Subcutaneous adipose tissue (tissue), 4 donors: ENCODE measurements around the gene CCDC150. TPM values are rescaled to one million over a fixed set of nuclear protein-coding genes. Genes with fewer than 3 reads are reported as not detected.

Experiments used
- total RNA-seq, 4 donors: library from RNA; depleted of rRNA; stranded (reverse); fragments of >200 nt; gene quantifications; one replicate each; pipeline ENCODE4 v1.1.0, GENCODE V29; 2016
- TF ChIP-seq, protein P1 (sequence below): fragments of 450-650 bp; IDR thresholded peaks from one replicate; pipeline ENCODE4 v1.5.1; 2016; ENCODE audit warnings: low read depth, mild to moderate bottlenecking, control low read depth, antibody characterized with exemption, moderate library complexity

CCDC150 gene
- total RNA-seq, 4 donors from 2014 or later, result 1.3 to 2.7 (median 2.5) TPM

DNA sequence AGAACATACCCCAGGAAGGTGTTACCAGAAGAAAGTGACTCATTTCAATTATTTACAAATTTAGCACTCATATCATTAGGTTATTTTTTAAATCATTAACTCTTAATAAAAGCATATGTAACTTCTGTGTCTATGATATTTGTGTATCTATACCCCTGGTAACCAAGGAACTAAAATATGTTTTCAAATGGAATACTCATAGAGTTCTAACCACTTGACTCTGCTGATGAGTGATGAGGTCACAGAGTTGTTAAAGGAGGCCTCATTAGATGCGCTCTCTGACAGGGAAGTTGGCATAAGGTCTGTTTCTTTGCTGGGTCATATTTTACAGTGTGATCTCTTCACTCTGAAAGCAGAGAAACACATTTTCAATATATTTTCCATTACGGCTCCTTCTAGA lies 73.4 kb downstream of the CCDC150 start:
- TF ChIP-seq, protein P1, sequence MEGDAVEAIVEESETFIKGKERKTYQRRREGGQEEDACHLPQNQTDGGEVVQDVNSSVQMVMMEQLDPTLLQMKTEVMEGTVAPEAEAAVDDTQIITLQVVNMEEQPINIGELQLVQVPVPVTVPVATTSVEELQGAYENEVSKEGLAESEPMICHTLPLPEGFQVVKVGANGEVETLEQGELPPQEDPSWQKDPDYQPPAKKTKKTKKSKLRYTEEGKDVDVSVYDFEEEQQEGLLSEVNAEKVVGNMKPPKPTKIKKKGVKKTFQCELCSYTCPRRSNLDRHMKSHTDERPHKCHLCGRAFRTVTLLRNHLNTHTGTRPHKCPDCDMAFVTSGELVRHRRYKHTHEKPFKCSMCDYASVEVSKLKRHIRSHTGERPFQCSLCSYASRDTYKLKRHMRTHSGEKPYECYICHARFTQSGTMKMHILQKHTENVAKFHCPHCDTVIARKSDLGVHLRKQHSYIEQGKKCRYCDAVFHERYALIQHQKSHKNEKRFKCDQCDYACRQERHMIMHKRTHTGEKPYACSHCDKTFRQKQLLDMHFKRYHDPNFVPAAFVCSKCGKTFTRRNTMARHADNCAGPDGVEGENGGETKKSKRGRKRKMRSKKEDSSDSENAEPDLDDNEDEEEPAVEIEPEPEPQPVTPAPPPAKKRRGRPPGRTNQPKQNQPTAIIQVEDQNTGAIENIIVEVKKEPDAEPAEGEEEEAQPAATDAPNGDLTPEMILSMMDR, result no peak

- TF ChIP-seq, protein P1, result no peak
Measured at GRCh38 chr2:196718419-196719109, 79.0 kb downstream of the CCDC150 start.

DNA sequence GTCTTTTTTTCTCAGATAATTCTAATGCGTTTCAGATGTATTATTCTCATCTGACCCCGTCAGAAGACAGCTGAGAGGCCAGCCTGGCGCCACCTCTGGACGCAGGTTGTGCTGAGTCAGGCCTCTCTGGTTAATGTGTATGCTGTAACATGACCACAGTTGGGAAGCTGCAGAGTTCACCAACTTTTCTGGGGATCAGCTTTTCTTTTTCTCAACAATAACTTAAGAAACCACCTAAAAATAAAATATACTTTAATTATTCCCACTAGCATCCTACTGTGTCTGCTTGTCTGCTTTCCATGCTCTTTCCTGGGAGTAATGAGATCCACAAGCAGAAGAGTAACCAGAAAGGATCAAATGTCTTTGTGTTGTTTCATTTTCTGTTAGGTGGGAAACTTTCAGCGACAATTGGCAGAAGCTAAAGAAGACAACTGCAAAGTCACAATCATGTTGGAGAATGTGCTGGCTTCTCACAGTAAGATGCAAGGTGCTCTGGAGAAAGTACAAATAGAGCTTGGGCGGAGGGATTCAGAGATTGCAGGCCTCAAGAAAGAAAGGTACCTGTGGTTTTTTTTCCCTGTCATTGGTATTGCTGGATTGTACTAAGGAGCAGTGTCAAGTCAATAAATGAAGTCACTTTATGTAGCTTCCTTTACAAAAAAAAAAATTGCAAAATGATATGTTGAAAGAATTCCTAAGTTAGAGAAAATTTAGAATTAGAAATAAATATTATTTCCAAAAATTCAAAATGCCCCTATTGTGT lies 79.8 kb downstream of the CCDC150 start:
- TF ChIP-seq, protein P1, result no peak

DNA sequence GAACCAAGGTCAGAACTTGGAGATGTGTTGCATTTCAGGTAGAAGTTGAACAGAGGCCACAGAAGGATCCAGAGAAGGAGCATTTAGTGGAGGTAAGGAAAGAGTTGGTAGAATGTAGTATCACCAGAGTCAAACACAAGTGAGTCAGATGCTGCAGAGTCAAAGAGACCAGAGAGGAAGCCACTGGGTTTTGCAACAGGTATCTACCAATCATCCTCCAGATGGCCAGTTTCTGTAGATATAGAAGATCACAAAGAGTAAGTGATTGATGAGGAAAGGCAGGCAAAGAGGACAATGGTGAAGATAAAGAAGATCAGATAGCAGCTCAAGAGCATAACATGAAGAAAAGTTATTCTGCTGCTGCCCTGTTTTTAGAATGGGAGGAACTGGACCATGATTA lies 84.1 kb downstream of the CCDC150 start:
- TF ChIP-seq, protein P1, result no peak

DNA sequence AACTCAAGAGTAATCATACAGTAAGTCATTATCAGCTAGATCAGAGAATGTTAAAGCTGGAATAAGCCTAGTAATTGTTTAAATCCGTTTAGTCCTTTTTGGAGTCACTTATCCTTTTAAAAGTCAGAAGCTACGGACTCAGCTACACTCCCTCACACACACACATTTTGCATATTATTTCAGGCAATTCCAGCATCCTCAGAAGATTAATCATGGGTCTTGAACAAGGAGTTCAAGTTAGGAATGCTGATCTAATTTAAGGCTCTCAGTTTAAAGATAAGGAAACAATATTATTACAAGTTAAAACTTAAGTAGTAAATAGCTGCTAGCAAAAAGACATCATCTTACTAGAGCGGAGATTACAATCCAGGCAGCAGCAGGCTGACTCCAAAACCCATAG lies 85.7 kb downstream of the CCDC150 start:
- TF ChIP-seq, protein P1, result no peak

DNA sequence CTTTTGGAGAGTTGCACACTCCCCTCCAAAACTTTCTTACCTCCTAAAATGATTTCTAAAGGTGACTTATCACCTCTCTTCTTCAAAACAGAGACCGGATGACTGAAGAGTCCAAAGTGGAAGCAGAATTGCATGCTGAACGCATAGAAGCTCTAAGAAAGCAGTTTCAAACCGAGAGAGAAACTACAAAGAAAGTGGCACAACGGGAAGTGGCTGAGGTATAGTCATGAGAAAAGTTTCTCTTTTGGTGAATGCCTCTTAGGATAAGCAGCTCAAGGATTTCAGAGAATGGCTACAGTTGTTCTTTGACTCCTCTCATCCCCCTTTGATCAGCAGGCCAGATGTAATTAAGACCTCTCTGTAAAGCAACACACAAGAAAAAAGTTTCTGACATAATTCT lies 86.4 kb downstream of the CCDC150 start:
- TF ChIP-seq, protein P1, result no peak

- TF ChIP-seq, protein P1, result no peak
Measured at GRCh38 chr2:196729418-196729817, 89.9 kb downstream of the CCDC150 start.
